ENCODE data around the gene CTXN1. TPM values are rescaled to one million over a fixed set of nuclear protein-coding genes. Genes with fewer than 3 reads are reported as not detected.

Gene CTXN1
- total RNA-seq, 2 donors from 2014 or later, result 1.5 to 4.4 TPM

DNA sequence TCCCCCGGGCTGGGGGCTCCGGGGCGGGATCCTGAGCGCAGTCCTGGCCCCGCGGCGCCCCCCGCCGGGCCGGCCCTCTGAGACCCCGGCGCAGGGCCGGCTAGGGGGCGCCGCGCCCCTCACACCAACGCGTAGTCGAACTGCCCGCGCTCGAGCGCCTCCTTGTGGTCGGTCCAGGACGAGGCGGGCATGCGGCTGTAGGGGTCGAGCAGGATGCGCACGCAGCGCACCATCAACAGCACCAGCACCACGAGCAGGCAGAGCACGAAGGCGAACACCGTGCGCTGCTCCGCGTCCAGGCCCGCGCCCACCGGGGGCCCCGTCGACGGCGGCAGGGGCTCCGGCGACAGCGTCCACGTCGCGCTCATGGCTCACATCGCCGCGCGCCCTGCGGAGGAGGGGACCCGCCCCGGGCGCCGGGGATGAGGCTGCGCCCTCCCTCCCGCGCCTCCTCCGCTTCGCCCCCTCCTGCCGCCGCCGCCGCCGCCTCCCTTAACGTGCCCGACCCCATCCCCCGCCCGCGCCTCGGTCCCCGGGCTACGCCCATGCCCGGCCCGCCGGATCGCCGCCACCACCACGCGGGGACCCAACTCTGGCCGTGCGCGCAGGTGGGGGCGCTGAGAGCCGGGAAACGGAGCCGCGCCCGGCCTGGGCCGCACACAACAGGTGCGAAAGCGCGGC, 624 bp downstream of the CTXN1 start:
- intact Hi-C loops (cut with DNase I), result loop anchor here (10.0 kb wide), 1 partner anchor 71 kb away; no protein-coding TSS in a partner anchor
- no peaks in the 10 kb centered on the region for H3K27me3 ChIP-seq
- H3K36me3 ChIP-seq, result no peaks in the 10 kb centered on the region
- H3K9ac ChIP-seq (ENCODE audit: low read depth in 2 of 2, low read length in 2 of 2), result no peak overlapping the region
- peak overlapping the region; percentile 38 for H3K4me3 ChIP-seq
- H3K9me3 ChIP-seq, result no peaks in the 10 kb centered on the region
- H3K27ac ChIP-seq, result no peak overlapping the region
- DNase-seq, result peak; percentile 71
- peaks cover 6% of the 10 kb centered on the region for H3K4me1 ChIP-seq
- TF ChIP-seq, protein P1, sequence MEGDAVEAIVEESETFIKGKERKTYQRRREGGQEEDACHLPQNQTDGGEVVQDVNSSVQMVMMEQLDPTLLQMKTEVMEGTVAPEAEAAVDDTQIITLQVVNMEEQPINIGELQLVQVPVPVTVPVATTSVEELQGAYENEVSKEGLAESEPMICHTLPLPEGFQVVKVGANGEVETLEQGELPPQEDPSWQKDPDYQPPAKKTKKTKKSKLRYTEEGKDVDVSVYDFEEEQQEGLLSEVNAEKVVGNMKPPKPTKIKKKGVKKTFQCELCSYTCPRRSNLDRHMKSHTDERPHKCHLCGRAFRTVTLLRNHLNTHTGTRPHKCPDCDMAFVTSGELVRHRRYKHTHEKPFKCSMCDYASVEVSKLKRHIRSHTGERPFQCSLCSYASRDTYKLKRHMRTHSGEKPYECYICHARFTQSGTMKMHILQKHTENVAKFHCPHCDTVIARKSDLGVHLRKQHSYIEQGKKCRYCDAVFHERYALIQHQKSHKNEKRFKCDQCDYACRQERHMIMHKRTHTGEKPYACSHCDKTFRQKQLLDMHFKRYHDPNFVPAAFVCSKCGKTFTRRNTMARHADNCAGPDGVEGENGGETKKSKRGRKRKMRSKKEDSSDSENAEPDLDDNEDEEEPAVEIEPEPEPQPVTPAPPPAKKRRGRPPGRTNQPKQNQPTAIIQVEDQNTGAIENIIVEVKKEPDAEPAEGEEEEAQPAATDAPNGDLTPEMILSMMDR (IDR thresholded peaks at IDR 0.05), result peak; percentile 66

DNA sequence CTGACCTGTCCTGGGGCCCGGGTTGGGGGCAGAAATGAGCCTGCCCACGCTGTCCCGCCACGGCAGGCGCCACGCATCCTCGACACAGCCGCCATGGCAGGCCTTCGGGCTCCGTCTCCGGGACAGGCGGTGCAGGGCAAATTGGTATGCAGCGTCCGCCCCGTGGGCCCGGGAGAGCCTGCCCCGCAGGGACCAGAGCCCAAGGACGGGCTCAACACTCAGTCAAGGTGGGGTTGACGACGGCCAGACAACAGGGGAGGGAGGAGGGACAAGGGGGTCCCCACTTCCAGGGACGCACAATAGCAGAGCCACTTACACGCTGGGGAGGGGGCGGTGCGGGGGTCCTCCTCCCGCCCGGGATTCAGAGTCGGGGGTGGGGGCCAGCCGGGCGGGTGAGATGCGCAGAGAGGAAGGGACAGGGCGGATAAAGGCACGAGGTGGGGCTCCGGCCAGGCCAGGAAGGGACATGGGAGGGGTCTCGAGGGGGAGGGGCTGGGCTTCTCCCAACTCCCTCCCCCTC, 1.2 kb downstream of the CTXN1 start:
- Histone ChIP-seq H3K27ac (no peak overlapping the region), H3K4me1 (peaks cover 6% of the 10 kb centered on the region), H3K4me3 (no peak overlapping the region), H3K36me3 (no peaks in the 10 kb centered on the region), H3K27me3 (no peaks in the 10 kb centered on the region), H3K9ac (ENCODE audit: low read depth in 2 of 2, low read length in 2 of 2) (no peak overlapping the region), H3K9me3 (no peaks in the 10 kb centered on the region)
- TF ChIP-seq, protein P1 (IDR thresholded peaks at IDR 0.05), result no peak
- DNase-seq, result no peak
- intact Hi-C loops (cut with DNase I), result loop anchor here (10.0 kb wide), 1 partner anchor 70 kb away; no protein-coding TSS in a partner anchor

DNA sequence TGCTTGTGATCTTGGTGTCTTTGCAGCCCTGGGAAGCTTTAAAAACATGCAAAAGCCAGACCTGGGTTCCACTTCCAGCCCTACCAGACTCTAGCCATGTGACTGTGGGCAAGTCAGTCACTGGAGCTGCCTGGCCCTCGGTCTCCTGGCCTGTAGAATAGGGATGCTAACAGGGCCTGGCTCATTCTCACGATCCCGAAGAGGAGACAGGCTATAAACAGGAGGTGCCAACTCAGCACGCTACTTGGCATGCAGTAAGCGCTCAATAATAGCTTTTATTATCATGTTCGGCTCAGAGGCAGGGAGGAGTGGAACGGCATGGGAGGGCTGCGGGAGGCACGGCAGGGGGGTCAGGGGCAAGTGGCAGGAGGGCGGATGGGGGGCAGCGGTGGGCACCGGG, 1.7 kb downstream of the CTXN1 start:
- Histone ChIP-seq H3K4me1 (peaks cover 6% of the 10 kb centered on the region), H3K27me3 (no peaks in the 10 kb centered on the region), H3K36me3 (no peaks in the 10 kb centered on the region), H3K4me3 (no peak overlapping the region), H3K9ac (ENCODE audit: low read depth in 2 of 2, low read length in 2 of 2) (no peak overlapping the region), H3K9me3 (no peaks in the 10 kb centered on the region), H3K27ac (no peak overlapping the region)
- no peak for DNase-seq
- intact Hi-C loops (cut with DNase I), result loop anchor here (10.0 kb wide), 1 partner anchor 69 kb away; no protein-coding TSS in a partner anchor
- TF ChIP-seq, protein P1 (IDR thresholded peaks at IDR 0.05), result no peak

DNA sequence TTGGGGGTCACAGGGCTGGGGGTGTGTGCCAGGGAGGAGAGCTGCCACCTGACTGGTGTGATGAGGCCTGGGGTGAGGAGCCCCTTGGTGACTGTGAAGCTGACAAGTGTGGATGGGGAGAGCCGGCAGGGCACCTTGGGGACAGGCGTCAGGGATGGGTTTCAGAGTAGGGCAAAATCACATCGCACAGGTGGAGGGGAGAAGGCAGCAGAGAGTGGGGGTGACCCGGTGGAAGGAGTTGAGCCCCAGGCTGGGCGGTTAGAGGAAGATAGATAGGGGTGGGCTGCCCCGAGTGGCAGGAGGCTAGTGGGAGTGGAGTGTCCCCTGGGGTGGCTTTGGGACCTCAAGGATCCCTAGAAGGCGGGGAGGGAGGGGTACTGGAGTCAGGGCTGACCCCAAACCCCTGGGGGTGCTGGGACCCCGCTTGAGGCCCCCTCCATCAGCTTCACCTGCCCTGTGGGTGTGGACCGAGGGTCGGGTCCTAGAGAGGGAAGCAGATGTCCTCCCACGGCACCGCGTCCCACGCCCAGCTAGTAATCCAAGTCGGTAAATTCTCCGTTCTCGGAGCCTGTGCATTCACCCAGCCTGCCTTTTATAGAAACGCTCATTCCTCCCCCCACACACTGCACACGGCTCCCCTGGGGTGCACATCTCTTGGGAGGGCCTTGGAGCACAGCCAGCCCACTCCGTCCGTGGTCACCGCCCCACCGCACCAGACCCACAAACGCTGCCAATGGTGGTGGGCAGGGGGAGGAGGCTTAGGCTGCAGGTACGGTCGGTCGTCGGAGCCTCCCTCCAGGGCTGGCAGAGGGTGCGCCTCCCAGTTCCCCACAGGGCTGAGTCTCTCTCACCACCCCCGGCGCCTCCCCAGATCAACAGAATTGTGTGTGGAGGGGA, 2.4 kb downstream of the CTXN1 start:
- Histone ChIP-seq H3K4me1 (peaks cover 6% of the 10 kb centered on the region), H3K36me3 (no peaks in the 10 kb centered on the region), H3K9ac (ENCODE audit: low read depth in 2 of 2, low read length in 2 of 2) (no peak overlapping the region), H3K27me3 (peaks cover 3% of the 10 kb centered on the region), H3K4me3 (no peak overlapping the region), H3K9me3 (no peaks in the 10 kb centered on the region), H3K27ac (no peak overlapping the region)
- TF ChIP-seq, protein P1 (IDR thresholded peaks at IDR 0.05), result no peak
- intact Hi-C loops (cut with DNase I), result loop anchor here (10.0 kb wide), 1 partner anchor 69 kb away; no protein-coding TSS in a partner anchor
- no peak for DNase-seq

DNA sequence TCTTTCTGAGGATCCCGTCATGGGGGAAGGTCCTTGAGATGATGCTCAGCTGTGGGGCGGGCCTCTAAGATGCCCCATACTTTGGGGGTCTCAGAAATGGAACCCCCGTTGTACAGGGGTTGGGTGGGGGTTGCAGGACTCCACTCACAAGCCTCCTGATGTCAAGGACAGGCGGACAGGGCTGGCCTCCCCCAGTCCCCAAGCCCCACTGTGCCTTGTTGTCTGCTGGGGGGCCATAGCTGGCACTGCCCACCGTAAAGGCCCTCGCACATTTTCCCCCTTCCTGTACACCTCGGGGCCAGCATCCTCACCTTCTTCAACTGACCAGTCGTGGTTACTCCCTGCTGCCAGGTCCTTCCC, 3.1 kb downstream of the CTXN1 start:
- Histone ChIP-seq H3K4me3 (no peak overlapping the region), H3K36me3 (no peaks in the 10 kb centered on the region), H3K27ac (no peak overlapping the region), H3K4me1 (peaks cover 6% of the 10 kb centered on the region), H3K9ac (ENCODE audit: low read depth in 2 of 2, low read length in 2 of 2) (peak overlapping the region in 1 of 2 donors; percentile 3), H3K27me3 (peaks cover 10% of the 10 kb centered on the region), H3K9me3 (no peaks in the 10 kb centered on the region)
- intact Hi-C loops (cut with DNase I), result loop anchor here (10.0 kb wide), 1 partner anchor 68 kb away; no protein-coding TSS in a partner anchor
- DNase-seq, result no peak
- TF ChIP-seq, protein P1 (IDR thresholded peaks at IDR 0.05), result no peak

Measured in colonic mucosa (tissue), 4 donors.